NT2/D1 (cell line): ENCODE results near the gene TMEM271.

Experiments
- SUZ12 ChIP-seq: IDR thresholded peaks from 2 replicates; pipeline ENCODE4 v1.6.1; 2011; ENCODE audit not compliant: insufficient read length, insufficient read depth; ENCODE audit errors: extremely low read depth
- ZNF274 ChIP-seq: IDR thresholded peaks from 2 replicates; pipeline ENCODE4 v1.6.1; 2011; ENCODE audit warnings: mild to moderate bottlenecking, low read depth, low read length

GRCh38 chr4:605702-606425 is 29.8 kb upstream of the TMEM271 start:
- TF ChIP-seq SUZ12, result no peak
- no peak for TF ChIP-seq ZNF274
